ENCODE data around the gene JCAD.

The JCAD gene

GRCh38 chr10:30052062-30052461, 7.3 kb downstream of the JCAD start:
- Histone ChIP-seq H3K27ac (no peak overlapping the region), H3K4me1 (peaks cover 8 to 25% (median 21%) of the 10 kb centered on the region in 10 experiments; a peak in 18 of 20 replicates), H3K36me3 (peaks cover 0 to 6% (median 0%) of the 10 kb centered on the region in 11 experiments; a peak in 1 of 22 replicates), H3K9ac (no peak overlapping the region), H3K4me3 (no peak overlapping the region), H4K20me1 (no peaks in the 10 kb centered on the region), H3K9me3 (replicated peaks in 1 of 11) (no peaks in the 10 kb centered on the region), H3K4me2 (no peak overlapping the region), H3K27me3 (0 out of 22 replicates have a peak, but pooled peaks cover 0 to 1% (median 0%) of the 10 kb centered on the region in 11 experiments)
- TF ChIP-seq Cebpa-rat (IDR thresholded peaks at IDR 0.05) = no peak

- Histone ChIP-seq H3K9me3 (replicated peaks in 1 of 11) (no peaks in the 10 kb centered on the region), H3K4me1 (peaks cover 8 to 25% (median 21%) of the 10 kb centered on the region in 10 experiments; a peak in 18 of 20 replicates), H3K9ac (no peak overlapping the region), H3K27ac (no peak overlapping the region), H4K20me1 (no peaks in the 10 kb centered on the region), H3K27me3 (no peaks in the 10 kb centered on the region), H3K4me2 (no peak overlapping the region), H3K36me3 (peaks cover 0 to 12% (median 0%) of the 10 kb centered on the region in 11 experiments; a peak in 3 of 22 replicates), H3K4me3 (no peak overlapping the region)
- TF ChIP-seq Cebpa-rat (IDR thresholded peaks at IDR 0.05) = no peak
Observed at GRCh38 chr10:30051220-30051619, 8.2 kb downstream of the JCAD start.

- Histone ChIP-seq H3K4me1 (peaks cover 8 to 25% (median 21%) of the 10 kb centered on the region in 10 experiments; a peak in 18 of 20 replicates), H3K27ac (no peak overlapping the region), H3K4me3 (no peak overlapping the region), H3K27me3 (no peaks in the 10 kb centered on the region), H3K9ac (no peak overlapping the region), H3K4me2 (no peak overlapping the region; a peak in 1 of 22 replicates), H3K9me3 (replicated peaks in 1 of 11) (no peaks in the 10 kb centered on the region), H3K36me3 (peaks cover 0 to 15% (median 0%) of the 10 kb centered on the region in 11 experiments; a peak in 3 of 22 replicates), H4K20me1 (no peaks in the 10 kb centered on the region)
- no peak for TF ChIP-seq Cebpa-rat (IDR thresholded peaks at IDR 0.05)
Observed at GRCh38 chr10:30050411-30050810, 9.0 kb downstream of the JCAD start.

GRCh38 chr10:30048768-30049517, 10.4 kb downstream of the JCAD start:
- Histone ChIP-seq H3K27me3 (no peaks in the 10 kb centered on the region), H3K4me3 (no peak overlapping the region), H3K4me1 (peaks cover 8 to 27% (median 22%) of the 10 kb centered on the region in 10 experiments; a peak in 18 of 20 replicates), H3K9ac (no peak overlapping the region), H3K27ac (no peak overlapping the region), H3K4me2 (peak overlapping the region; percentile 44 to 90 (median 71)), H4K20me1 (no peaks in the 10 kb centered on the region), H3K36me3 (peaks cover 0 to 23% (median 0%) of the 10 kb centered on the region in 11 experiments; a peak in 3 of 22 replicates), H3K9me3 (replicated peaks in 1 of 11) (no peaks in the 10 kb centered on the region)
- no peak for TF ChIP-seq Cebpa-rat (IDR thresholded peaks at IDR 0.05)

- Histone ChIP-seq H3K27me3 (no peaks in the 10 kb centered on the region), H3K9ac (no peak overlapping the region), H3K36me3 (peaks cover 0 to 23% (median 0%) of the 10 kb centered on the region in 11 experiments; a peak in 3 of 22 replicates), H3K27ac (no peak overlapping the region), H3K9me3 (replicated peaks in 1 of 11) (no peaks in the 10 kb centered on the region), H3K4me1 (peaks cover 8 to 36% (median 30%) of the 10 kb centered on the region in 10 experiments; a peak in 18 of 20 replicates), H4K20me1 (no peaks in the 10 kb centered on the region), H3K4me3 (no peak overlapping the region), H3K4me2 (peak overlapping the region in 8 of 11 experiments; percentile 58 to 90 (median 78); a peak in 15 of 22 replicates)
- TF ChIP-seq Cebpa-rat (IDR thresholded peaks at IDR 0.05) = no peak
Observed at GRCh38 chr10:30047924-30048531, 11.4 kb downstream of the JCAD start.

- H4K20me1 ChIP-seq = no peaks in the 10 kb centered on the region
- H3K27ac ChIP-seq = no peak overlapping the region
- no peak for TF ChIP-seq Cebpa-rat (IDR thresholded peaks at IDR 0.05)
- no peaks in the 10 kb centered on the region for H3K9me3 ChIP-seq (replicated peaks in 1 of 11)
- H3K27me3 ChIP-seq = no peaks in the 10 kb centered on the region
- peaks cover 0 to 23% (median 0%) of the 10 kb centered on the region in 11 experiments; a peak in 3 of 22 replicates for H3K36me3 ChIP-seq
- H3K9ac ChIP-seq = no peak overlapping the region
- H3K4me2 ChIP-seq = peak overlapping the region in 3 of 11 experiments; percentile 58 to 88 (median 84); a peak in 3 of 22 replicates
- no peak overlapping the region for H3K4me3 ChIP-seq
- peaks cover 11 to 42% (median 36%) of the 10 kb centered on the region in 10 experiments for H3K4me1 ChIP-seq
Observed at GRCh38 chr10:30047430-30047829, 12.0 kb downstream of the JCAD start.

GRCh38 chr10:30046476-30046875, 12.9 kb downstream of the JCAD start:
- Histone ChIP-seq H4K20me1 (no peaks in the 10 kb centered on the region), H3K9ac (no peak overlapping the region), H3K4me3 (no peak overlapping the region), H3K27me3 (no peaks in the 10 kb centered on the region), H3K4me1 (peaks cover 21 to 52% (median 46%) of the 10 kb centered on the region in 10 experiments), H3K27ac (no peak overlapping the region), H3K9me3 (replicated peaks in 1 of 11) (no peaks in the 10 kb centered on the region), H3K4me2 (no peak overlapping the region), H3K36me3 (peaks cover 0 to 23% (median 0%) of the 10 kb centered on the region in 11 experiments; a peak in 3 of 22 replicates)
- no peak for TF ChIP-seq Cebpa-rat (IDR thresholded peaks at IDR 0.05)

- no peak overlapping the region for H3K27ac ChIP-seq
- peaks cover 0 to 23% (median 0%) of the 10 kb centered on the region in 11 experiments; a peak in 3 of 22 replicates for H3K36me3 ChIP-seq
Observed at GRCh38 chr10:30045961-30046360, 13.4 kb downstream of the JCAD start.

More at GRCh38 chr10:30045961-30046360, 13.4 kb downstream of the JCAD start:
- no peaks in the 10 kb centered on the region for H3K27me3 ChIP-seq
- TF ChIP-seq Cebpa-rat (IDR thresholded peaks at IDR 0.05) = no peak
- H3K9me3 ChIP-seq (replicated peaks in 1 of 11) = no peaks in the 10 kb centered on the region
- H4K20me1 ChIP-seq = no peaks in the 10 kb centered on the region
- no peak overlapping the region for H3K4me3 ChIP-seq
- H3K4me1 ChIP-seq = peaks cover 26 to 57% (median 51%) of the 10 kb centered on the region in 10 experiments
- no peak overlapping the region for H3K9ac ChIP-seq
- H3K4me2 ChIP-seq = no peak overlapping the region

Data from BLaER1 treated with 17β-estradiol and CSF1 and Interleukin-3, amounts not matched to agents 10 nM and 100 nM (cell line).